Measurements from ENCODE around the gene FBXO30. TPM values are rescaled to one million over a fixed set of nuclear protein-coding genes. Genes with fewer than 3 reads are reported as not detected.

FBXO30 gene
- total and polyA plus RNA-seq, 9 of the 15 experiments (the other 6 are each of a cell fraction or from before 2014, with no cell fraction given): 3.6 to 12.8 (median 7.1) TPM

- TF ChIP-seq, protein P1, sequence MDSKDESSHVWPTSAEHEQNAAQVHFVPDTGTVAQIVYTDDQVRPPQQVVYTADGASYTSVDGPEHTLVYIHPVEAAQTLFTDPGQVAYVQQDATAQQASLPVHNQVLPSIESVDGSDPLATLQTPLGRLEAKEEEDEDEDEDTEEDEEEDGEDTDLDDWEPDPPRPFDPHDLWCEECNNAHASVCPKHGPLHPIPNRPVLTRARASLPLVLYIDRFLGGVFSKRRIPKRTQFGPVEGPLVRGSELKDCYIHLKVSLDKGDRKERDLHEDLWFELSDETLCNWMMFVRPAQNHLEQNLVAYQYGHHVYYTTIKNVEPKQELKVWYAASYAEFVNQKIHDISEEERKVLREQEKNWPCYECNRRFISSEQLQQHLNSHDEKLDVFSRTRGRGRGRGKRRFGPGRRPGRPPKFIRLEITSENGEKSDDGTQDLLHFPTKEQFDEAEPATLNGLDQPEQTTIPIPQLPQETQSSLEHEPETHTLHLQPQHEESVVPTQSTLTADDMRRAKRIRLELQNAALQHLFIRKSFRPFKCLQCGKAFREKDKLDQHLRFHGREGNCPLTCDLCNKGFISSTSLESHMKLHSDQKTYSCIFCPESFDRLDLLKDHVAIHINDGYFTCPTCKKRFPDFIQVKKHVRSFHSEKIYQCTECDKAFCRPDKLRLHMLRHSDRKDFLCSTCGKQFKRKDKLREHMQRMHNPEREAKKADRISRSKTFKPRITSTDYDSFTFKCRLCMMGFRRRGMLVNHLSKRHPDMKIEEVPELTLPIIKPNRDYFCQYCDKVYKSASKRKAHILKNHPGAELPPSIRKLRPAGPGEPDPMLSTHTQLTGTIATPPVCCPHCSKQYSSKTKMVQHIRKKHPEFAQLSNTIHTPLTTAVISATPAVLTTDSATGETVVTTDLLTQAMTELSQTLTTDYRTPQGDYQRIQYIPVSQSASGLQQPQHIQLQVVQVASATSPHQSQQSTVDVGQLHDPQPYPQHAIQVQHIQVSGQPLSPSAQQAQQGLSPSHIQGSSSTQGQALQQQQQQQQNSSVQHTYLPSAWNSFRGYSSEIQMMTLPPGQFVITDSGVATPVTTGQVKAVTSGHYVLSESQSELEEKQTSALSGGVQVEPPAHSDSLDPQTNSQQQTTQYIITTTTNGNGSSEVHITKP (IDR thresholded peaks at IDR 0.05; ENCODE audit: partially characterized antibody): no peak
- peak; percentile 90 for TF ChIP-seq FOSL1 (tag; conservative IDR thresholded peaks at IDR 0.05)
- TF ChIP-seq NFRKB (IDR thresholded peaks at IDR 0.05; ENCODE audit: low read depth): no peak
- TF ChIP-seq FOXK2 (conservative IDR thresholded peaks at IDR 0.05 in 1 of 2, IDR thresholded peaks at IDR 0.05 in 1 of 2; ENCODE audit: low read depth in 2 of 2): 0 out of 4 replicates have a peak, but pooled peaks have one; percentile 24 to 28
- TF ChIP-seq MCM3 (IDR thresholded peaks at IDR 0.05): no peak
- TF ChIP-seq CEBPZ (IDR thresholded peaks at IDR 0.05; ENCODE audit: borderline replicate concordance, low read depth, low read length): no peak
- TF ChIP-seq, protein P2, sequence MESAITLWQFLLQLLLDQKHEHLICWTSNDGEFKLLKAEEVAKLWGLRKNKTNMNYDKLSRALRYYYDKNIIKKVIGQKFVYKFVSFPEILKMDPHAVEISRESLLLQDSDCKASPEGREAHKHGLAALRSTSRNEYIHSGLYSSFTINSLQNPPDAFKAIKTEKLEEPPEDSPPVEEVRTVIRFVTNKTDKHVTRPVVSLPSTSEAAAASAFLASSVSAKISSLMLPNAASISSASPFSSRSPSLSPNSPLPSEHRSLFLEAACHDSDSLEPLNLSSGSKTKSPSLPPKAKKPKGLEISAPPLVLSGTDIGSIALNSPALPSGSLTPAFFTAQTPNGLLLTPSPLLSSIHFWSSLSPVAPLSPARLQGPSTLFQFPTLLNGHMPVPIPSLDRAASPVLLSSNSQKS (CRISPR knock-in tag; IDR thresholded peaks at IDR 0.05): no peak
- TF ChIP-seq MYBL2 (IDR thresholded peaks at IDR 0.05; ENCODE audit: low read depth): no peak
- TF ChIP-seq MYBL2 (CRISPR knock-in tag; IDR thresholded peaks at IDR 0.05; ENCODE audit: borderline replicate concordance): no peak
- TF ChIP-seq ZNF431 (CRISPR knock-in tag; IDR thresholded peaks at IDR 0.05): no peak
- TF ChIP-seq NCOA2 (IDR thresholded peaks at IDR 0.05; ENCODE audit: partially characterized antibody in 2 of 2): peak in 1 of 2 experiments; percentile 40
- peak; percentile 95 for TF ChIP-seq DPF2 (IDR thresholded peaks at IDR 0.05)
- no peak for TF ChIP-seq U2AF2 (optimal IDR thresholded peaks at IDR 0.05; ENCODE audit: low read depth, low read length)
- TF ChIP-seq MYNN (IDR thresholded peaks at IDR 0.05): peak; percentile 98
- TF ChIP-seq MYNN (CRISPR knock-in tag; IDR thresholded peaks at IDR 0.05): no peak
- TF ChIP-seq, protein P3, sequence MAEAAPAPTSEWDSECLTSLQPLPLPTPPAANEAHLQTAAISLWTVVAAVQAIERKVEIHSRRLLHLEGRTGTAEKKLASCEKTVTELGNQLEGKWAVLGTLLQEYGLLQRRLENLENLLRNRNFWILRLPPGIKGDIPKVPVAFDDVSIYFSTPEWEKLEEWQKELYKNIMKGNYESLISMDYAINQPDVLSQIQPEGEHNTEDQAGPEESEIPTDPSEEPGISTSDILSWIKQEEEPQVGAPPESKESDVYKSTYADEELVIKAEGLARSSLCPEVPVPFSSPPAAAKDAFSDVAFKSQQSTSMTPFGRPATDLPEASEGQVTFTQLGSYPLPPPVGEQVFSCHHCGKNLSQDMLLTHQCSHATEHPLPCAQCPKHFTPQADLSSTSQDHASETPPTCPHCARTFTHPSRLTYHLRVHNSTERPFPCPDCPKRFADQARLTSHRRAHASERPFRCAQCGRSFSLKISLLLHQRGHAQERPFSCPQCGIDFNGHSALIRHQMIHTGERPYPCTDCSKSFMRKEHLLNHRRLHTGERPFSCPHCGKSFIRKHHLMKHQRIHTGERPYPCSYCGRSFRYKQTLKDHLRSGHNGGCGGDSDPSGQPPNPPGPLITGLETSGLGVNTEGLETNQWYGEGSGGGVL (CRISPR knock-in tag; IDR thresholded peaks at IDR 0.05): no peak
- no peak for TF ChIP-seq BMI1 (IDR thresholded peaks at IDR 0.05; ENCODE audit: low read length)
- peak; percentile 83 for TF ChIP-seq SOX6 (IDR thresholded peaks at IDR 0.05)
- no peak for TF ChIP-seq ZKSCAN1 (IDR thresholded peaks at IDR 0.05; ENCODE audit: low read depth, low read length)
- TF ChIP-seq RFX7 (CRISPR knock-in tag; IDR thresholded peaks at IDR 0.05): no peak
- no peak for TF ChIP-seq TGIF2 (CRISPR knock-in tag; IDR thresholded peaks at IDR 0.05)
- TF ChIP-seq ZNF3 (CRISPR knock-in tag; IDR thresholded peaks at IDR 0.05): no peak
Measured at GRCh38 chr6:145787688-145788087, 26.9 kb downstream of the FBXO30 start (continued).

Measured in K562 (cell line).